Neutrophil (primary cell): Measurements from ENCODE around the gene NR1H4.

ENCODE experiments used
- H3K27ac ChIP-seq: fragments of 200-600 bp; sonication (generic); 2 replicates; pipeline ENCODE4 v1.5.1; 2016; ENCODE audit warnings: mild to moderate bottlenecking, moderate library complexity
- H3K27me3 ChIP-seq: fragments of 200-600 bp; sonication (generic); 2 replicates; pipeline ENCODE4 v1.6.0; 2016; ENCODE audit warnings: mild to moderate bottlenecking
- H3K36me3 ChIP-seq: fragments of 200-600 bp; sonication (generic); 2 replicates; pipeline ENCODE4 v1.5.1; 2017
- H3K4me1 ChIP-seq, 2 experiments: fragments of 200-600 bp in 1 of 2; sonication (generic) in 1 of 2; 1 replicate in 1 of 2; 2 replicates in 1 of 2; pipeline versions ENCODE4 v1.5.1 to v1.6.1; 2013 to 2016; ENCODE audit warnings: low read depth in 1 of 2, low read length in 1 of 2, mild to moderate bottlenecking in 1 of 2, moderate library complexity in 1 of 2; ENCODE audit not compliant: control insufficient read depth in 1 of 2, insufficient read depth in 1 of 2
- H3K4me3 ChIP-seq, 2 experiments: fragments of 200-600 bp in 1 of 2; sonication (generic) in 1 of 2; 1 replicate in 1 of 2; 2 replicates in 1 of 2; pipeline ENCODE4 v1.5.1; 2013 to 2016; ENCODE audit warnings: low read depth in 1 of 2, low read length in 1 of 2, mild to moderate bottlenecking in 1 of 2, moderate library complexity in 1 of 2
- H3K9me3 ChIP-seq: fragments of 200-600 bp; sonication (generic); 2 replicates; pipeline ENCODE4 v1.5.1; 2016
- CTCF ChIP-seq: fragments of 200-600 bp; sonication (generic); IDR thresholded peaks from 2 replicates; pipeline ENCODE4 v1.5.1; 2016; ENCODE audit warnings: antibody characterized with exemption

NR1H4 gene

GRCh38 chr12:100472325-100472724 lies 1.3 kb upstream of the NR1H4 start:
- Histone ChIP-seq H3K36me3 (no peaks in the 10 kb centered on the region), H3K27ac (no peak overlapping the region), H3K4me1 (no peaks in the 10 kb centered on the region), H3K4me3 (no peak overlapping the region), H3K9me3 (no peaks in the 10 kb centered on the region), H3K27me3 (no peaks in the 10 kb centered on the region)
- no peak for TF ChIP-seq CTCF

DNA sequence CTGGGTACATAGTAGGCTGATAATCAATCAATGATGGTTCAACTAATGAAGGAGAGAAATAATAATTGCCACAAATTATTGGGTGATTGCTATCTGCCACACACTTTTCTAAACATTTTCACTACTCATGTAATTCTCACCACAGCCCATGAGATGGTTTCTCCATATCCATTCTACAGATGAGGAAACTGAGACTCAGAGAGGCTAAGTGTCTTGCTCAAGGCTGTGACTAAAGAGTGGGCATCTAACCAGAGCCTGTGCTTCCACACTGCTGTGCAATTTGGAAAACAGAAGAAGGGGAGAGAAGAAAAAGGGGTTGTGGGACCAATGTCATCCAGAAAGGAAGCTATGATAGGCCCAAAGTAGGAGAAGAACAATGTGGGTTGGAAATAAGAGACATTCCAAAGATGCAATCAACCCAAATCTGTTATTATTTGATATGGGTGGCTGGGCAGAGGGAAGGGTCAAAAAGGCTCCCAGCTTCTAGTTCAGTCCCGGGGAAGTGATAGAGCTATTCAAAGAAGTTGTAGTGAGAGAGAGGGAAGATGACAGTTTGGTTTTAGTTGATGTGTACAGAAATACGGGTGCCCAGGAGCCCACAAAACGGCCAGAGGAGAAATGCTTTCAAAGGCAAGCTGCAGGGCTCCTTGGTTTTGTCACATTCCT lies 483 bp upstream of the NR1H4 start:
- Histone ChIP-seq H3K27ac (no peak overlapping the region), H3K4me3 (no peak overlapping the region), H3K9me3 (no peaks in the 10 kb centered on the region), H3K36me3 (no peaks in the 10 kb centered on the region), H3K27me3 (no peaks in the 10 kb centered on the region), H3K4me1 (no peaks in the 10 kb centered on the region)
- no peak for TF ChIP-seq CTCF

GRCh38 chr12:100474617-100475016 lies 951 bp downstream of the NR1H4 start:
- H3K4me1 ChIP-seq: no peaks in the 10 kb centered on the region
- no peak for TF ChIP-seq CTCF
- no peak overlapping the region for H3K4me3 ChIP-seq

DNA sequence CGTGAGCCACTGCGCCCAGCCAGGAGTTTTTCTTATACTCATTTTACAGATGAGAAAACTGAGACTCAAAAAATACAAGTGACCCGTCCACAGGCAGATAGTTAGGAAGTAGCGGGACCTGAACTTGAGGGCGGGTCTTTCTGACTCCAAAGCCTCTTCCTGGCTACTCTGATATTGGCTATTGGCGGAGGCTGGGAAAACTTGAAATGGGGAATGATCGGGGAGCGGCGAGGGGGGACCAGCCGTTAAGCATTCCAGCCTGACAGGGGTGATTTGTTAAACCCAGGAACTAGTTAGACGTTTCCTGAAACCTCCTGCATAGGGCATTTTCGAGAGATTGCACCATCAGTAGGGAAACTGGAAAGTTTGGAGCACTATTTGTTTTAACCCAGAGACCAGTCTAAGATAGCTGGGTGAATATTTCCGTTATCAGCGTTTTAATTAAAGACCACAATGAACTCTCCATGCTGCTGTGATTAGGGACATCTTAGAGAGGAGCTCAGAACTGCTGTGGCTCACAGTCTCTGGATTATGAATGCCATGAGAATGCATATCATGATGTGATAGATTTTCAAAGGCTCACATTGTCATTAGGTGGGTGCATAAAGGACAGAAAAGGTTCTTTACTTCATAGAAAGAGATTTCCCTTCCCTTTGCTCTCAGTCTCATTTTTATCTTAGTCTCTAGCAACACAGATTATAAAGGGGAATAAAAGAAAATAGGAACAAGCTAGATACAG lies 2.5 kb downstream of the NR1H4 start:
- no peaks in the 10 kb centered on the region for H3K4me1 ChIP-seq
- H3K36me3 ChIP-seq: no peaks in the 10 kb centered on the region
- H3K4me3 ChIP-seq: no peak overlapping the region
- H3K27me3 ChIP-seq: no peaks in the 10 kb centered on the region
- H3K9me3 ChIP-seq: no peaks in the 10 kb centered on the region
- no peak overlapping the region for H3K27ac ChIP-seq
- TF ChIP-seq CTCF: no peak

More at GRCh38 chr12:100474617-100475016, 951 bp downstream of the NR1H4 start:
- Histone ChIP-seq H3K27ac (no peak overlapping the region), H3K36me3 (no peaks in the 10 kb centered on the region), H3K27me3 (no peaks in the 10 kb centered on the region), H3K9me3 (no peaks in the 10 kb centered on the region)

GRCh38 chr12:100481021-100481420 lies 7.4 kb downstream of the NR1H4 start:
- Histone ChIP-seq H3K36me3 (no peaks in the 10 kb centered on the region), H3K4me1 (peaks cover 0 to 8% of the 10 kb centered on the region in 2 experiments), H3K4me3 (no peak overlapping the region), H3K9me3 (no peaks in the 10 kb centered on the region), H3K27ac (no peak overlapping the region), H3K27me3 (no peaks in the 10 kb centered on the region)
- no peak for TF ChIP-seq CTCF
